Suprapubic skin (tissue), 4 donors: ENCODE data around the gene TMEM232. TPM values are rescaled to one million over a fixed set of nuclear protein-coding genes. Genes with fewer than 3 reads are reported as not detected.

Experiments
- DNase-seq, 2 donors: peaks; one replicate each; pipeline ENCODE4 v3.0.0-alpha.2; 2019; ENCODE audit warnings: low spot score in 2 of 2
- H3K27ac ChIP-seq: fragments of 200-600 bp; sonication (generic); one replicate; pipeline ENCODE4 v1.5.1; 2019
- H3K27me3 ChIP-seq: fragments of 200-600 bp; sonication (generic); one replicate; pipeline ENCODE4 v1.5.1; 2019
- H3K36me3 ChIP-seq: fragments of 200-600 bp; sonication (generic); one replicate; pipeline ENCODE4 v1.5.1; 2019
- H3K4me1 ChIP-seq: fragments of 200-600 bp; sonication (generic); one replicate; pipeline ENCODE4 v1.5.1; 2019
- H3K4me3 ChIP-seq: fragments of 200-600 bp; sonication (generic); one replicate; pipeline ENCODE4 v1.5.1; 2019; ENCODE audit warnings: mild to moderate bottlenecking
- H3K9me3 ChIP-seq: fragments of 200-600 bp; sonication (generic); one replicate; pipeline ENCODE4 v1.5.1; 2019
- CTCF ChIP-seq, 2 donors: fragments of 200-600 bp in 1 of 2; fragments of 450-650 bp in 1 of 2; sonication (generic) in 1 of 2; IDR thresholded peaks; one replicate each; pipeline ENCODE4 v1.5.1; 2016 to 2019; ENCODE audit warnings: antibody characterized with exemption in 2 of 2, mild to moderate bottlenecking in 1 of 2, moderate library complexity in 1 of 2
- EP300 ChIP-seq: sonication (generic); formaldehyde crosslinking; IDR thresholded peaks from one replicate; pipeline ENCODE4 v1.6.1; 2017; ENCODE audit warnings: antibody characterized with exemption
- POLR2A ChIP-seq, 2 donors: fragments of 450-650 bp; IDR thresholded peaks; one replicate each; pipeline ENCODE4 v1.6.1; 2017; ENCODE audit warnings: antibody characterized with exemption in 2 of 2, mild to moderate bottlenecking in 2 of 2, moderate library complexity in 2 of 2
- POLR2AphosphoS5 ChIP-seq, 3 donors: sonication (generic); formaldehyde crosslinking; IDR thresholded peaks; one replicate each; pipeline ENCODE4 v1.6.1; 2017; ENCODE audit warnings: antibody characterized with exemption in 3 of 3
- WGBS: methylation state at CpG from one replicate; pipeline ENCODE4 v1.1.5; 2018; 5-methylcytosine and 5-hydroxymethylcytosine counted together
- total RNA-seq, 4 donors: library from RNA; depleted of rRNA; stranded (reverse); fragments of >200 nt; gene quantifications; one replicate each; pipeline ENCODE4 v1.1.0, GENCODE V29; 2016

The TMEM232 gene
- total RNA-seq, 4 donors from 2014 or later: 0.76 to 1.9 (median 0.98) TPM

DNA sequence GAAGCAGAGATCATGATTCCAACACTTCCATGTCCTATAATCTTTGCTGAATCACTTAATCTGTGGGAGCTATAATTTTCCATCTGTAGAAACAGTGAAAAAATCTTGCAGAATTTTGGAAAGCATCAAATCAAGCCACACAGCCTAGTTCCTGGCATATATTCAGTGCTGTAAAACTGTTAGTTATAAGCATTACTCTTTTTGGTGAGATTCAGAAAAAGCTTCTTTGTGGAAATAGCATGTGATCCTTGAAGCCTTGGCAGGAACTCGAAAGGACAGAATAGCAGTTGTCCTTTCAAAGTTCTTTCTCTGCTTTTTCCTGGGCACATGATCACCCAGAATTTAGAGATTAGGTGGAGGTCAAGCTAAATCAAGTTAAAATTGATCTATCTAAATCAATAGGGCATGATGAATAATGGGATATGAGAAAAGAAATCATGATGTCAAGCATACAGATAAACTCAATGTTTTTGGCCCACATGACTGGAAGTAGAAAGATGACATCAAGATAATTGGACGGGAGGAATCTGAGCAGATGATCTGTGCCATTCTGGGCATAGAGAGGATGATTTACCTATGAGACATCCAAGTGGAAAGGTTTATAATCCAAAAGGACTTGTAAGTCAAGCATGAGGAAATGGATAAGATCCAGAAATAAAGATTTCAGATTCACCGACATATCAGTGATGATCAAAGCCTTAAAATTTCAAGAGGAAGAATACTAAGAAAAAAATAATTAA, 73.1 kb downstream of the TMEM232 start:
- Histone ChIP-seq H3K4me3 (no peak overlapping the region), H3K4me1 (no peaks in the 10 kb centered on the region), H3K9me3 (no peaks in the 10 kb centered on the region), H3K27me3 (no peaks in the 10 kb centered on the region), H3K27ac (no peak overlapping the region), H3K36me3 (no peaks in the 10 kb centered on the region)
- 73% methylated on average over 3 of the region's 3 CpGs for WGBS
- DNase-seq: no peak
- TF ChIP-seq POLR2AphosphoS5 (IDR thresholded peaks at IDR 0.05) (no peak), CTCF (IDR thresholded peaks at IDR 0.05) (no peak), POLR2A (IDR thresholded peaks at IDR 0.05) (no peak), EP300 (no peak)

DNA sequence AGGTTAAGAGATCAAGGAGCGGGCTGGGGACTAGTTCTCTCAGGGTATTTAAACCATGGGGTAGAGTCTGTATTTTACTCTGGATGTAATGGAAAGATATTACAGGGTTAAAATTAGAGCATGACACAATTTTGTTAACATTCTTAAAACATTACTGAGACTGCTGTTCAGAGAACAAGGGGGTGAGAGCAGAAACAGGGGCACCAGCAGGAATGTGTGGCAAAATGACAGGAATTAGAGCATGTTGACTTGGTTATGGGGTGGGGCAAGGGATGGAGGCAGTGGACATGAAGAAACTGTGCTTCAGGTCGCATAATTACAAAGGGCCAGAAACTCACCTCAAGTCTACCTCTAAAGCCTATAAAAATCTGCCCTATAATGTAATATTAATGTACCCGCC, 75.0 kb downstream of the TMEM232 start:
- no peak for DNase-seq
- Histone ChIP-seq H3K36me3 (no peaks in the 10 kb centered on the region), H3K9me3 (no peaks in the 10 kb centered on the region), H3K4me1 (no peaks in the 10 kb centered on the region), H3K27ac (no peak overlapping the region), H3K27me3 (no peaks in the 10 kb centered on the region), H3K4me3 (no peak overlapping the region)
- WGBS: 52% methylated on average over 3 of the region's 3 CpGs
- TF ChIP-seq CTCF (IDR thresholded peaks at IDR 0.05): no peak

GRCh38 chr5:110644357-110644756, 82.1 kb downstream of the TMEM232 start:
- TF ChIP-seq CTCF (IDR thresholded peaks at IDR 0.05) (no peak), POLR2AphosphoS5 (IDR thresholded peaks at IDR 0.05) (no peak), EP300 (no peak), POLR2A (IDR thresholded peaks at IDR 0.05) (no peak)
- H3K27me3 ChIP-seq: no peaks in the 10 kb centered on the region
- no peaks in the 10 kb centered on the region for H3K9me3 ChIP-seq
- no peak overlapping the region for H3K27ac ChIP-seq
- no peaks in the 10 kb centered on the region for H3K36me3 ChIP-seq
- 42% methylated on average over 1 of the region's 1 CpG for WGBS
- DNase-seq: no peak
- H3K4me3 ChIP-seq: no peak overlapping the region
- no peaks in the 10 kb centered on the region for H3K4me1 ChIP-seq

- Histone ChIP-seq H3K4me1 (no peaks in the 10 kb centered on the region), H3K27me3 (no peaks in the 10 kb centered on the region), H3K27ac (no peak overlapping the region), H3K9me3 (no peaks in the 10 kb centered on the region), H3K36me3 (no peaks in the 10 kb centered on the region), H3K4me3 (no peak overlapping the region)
- DNase-seq: no peak
- 96% methylated on average over 3 of the region's 3 CpGs for WGBS
- TF ChIP-seq CTCF (IDR thresholded peaks at IDR 0.05) (no peak), POLR2AphosphoS5 (IDR thresholded peaks at IDR 0.05) (no peak), EP300 (no peak), POLR2A (IDR thresholded peaks at IDR 0.05) (no peak)
Measured at GRCh38 chr5:110638970-110639902, 87.2 kb downstream of the TMEM232 start.

GRCh38 chr5:110634475-110634874, 92.0 kb downstream of the TMEM232 start:
- Histone ChIP-seq H3K4me3 (no peak overlapping the region), H3K27ac (no peak overlapping the region), H3K4me1 (no peaks in the 10 kb centered on the region), H3K9me3 (no peaks in the 10 kb centered on the region), H3K27me3 (no peaks in the 10 kb centered on the region), H3K36me3 (no peaks in the 10 kb centered on the region)
- TF ChIP-seq POLR2A (IDR thresholded peaks at IDR 0.05) (no peak), POLR2AphosphoS5 (IDR thresholded peaks at IDR 0.05) (no peak), EP300 (no peak)
- no peak for DNase-seq
